NCI-H1930 (cell line): ENCODE measurements around the gene VWA5B1.

ENCODE experiments used
- DNase-seq, 2 experiments: peaks; one replicate each; lab custom pipeline; 2025; lab: John Stamatoyannopoulos, UW

The VWA5B1 gene

DNA sequence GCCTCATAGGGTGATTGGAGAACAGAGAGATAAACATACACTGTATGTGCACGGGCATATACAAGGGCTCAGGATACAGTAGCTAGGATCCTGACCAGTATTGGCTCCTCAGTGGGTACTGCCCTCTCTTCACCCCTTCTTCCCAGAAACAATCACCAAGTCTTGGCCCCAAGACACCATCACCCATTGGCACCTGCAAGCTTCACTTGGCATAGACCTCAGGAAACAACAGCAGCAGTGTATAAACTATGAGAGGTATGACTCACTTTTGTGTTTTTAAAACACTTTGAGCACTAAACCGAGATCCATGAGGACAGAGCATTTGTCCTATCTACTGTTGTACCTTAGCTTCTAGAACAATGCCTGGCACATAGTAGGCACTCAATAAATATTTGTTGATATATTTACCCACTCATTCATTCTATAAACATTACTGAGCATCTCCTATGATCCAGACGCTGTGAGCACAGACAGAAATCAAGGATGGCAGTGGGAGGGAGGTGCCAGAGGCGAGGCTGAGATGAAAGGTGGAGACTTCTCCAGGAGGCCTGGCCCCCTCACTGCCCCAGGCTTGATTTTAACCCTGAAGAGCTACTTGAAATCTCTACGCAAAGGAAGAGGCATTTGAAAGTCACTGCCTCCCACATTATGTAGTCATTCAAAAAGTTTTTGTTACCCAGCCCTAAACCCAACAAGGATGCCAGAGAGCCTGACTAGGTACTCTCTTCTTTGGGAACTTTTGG lies 100.1 kb downstream of the VWA5B1 start:
- no peak for DNase-seq

GRCh38 chr1:20395255-20395654 lies 104.6 kb downstream of the VWA5B1 start:
- no peak for DNase-seq

GRCh38 chr1:20398744-20399143 lies 108.1 kb downstream of the VWA5B1 start:
- DNase-seq = no peak

DNA sequence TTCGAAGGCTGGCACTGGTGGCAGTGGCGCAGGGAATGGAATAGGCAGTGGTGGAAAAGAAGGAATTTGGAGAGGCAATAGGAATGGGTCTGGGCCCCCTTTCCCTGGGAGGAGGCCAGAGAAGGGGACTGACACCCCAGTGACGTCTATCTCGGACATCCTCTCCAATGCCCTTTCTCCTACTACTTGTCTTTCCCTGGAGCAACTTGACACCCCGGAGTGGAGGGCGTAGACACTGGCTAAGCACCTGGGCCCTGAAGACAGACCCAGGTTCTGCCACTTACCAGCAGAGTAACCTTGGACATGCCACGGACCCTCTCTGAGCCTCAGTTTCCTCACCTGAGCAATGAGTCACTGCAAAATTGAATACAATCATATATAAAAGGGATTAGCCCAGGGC lies 108.5 kb downstream of the VWA5B1 start:
- DNase-seq = no peak

GRCh38 chr1:20399606-20400180 lies 109.0 kb downstream of the VWA5B1 start:
- no peak for DNase-seq

- DNase-seq = no peak
These were observed 109.9 kb downstream of the VWA5B1 start for GRCh38 chr1:20400341-20401177.

DNA sequence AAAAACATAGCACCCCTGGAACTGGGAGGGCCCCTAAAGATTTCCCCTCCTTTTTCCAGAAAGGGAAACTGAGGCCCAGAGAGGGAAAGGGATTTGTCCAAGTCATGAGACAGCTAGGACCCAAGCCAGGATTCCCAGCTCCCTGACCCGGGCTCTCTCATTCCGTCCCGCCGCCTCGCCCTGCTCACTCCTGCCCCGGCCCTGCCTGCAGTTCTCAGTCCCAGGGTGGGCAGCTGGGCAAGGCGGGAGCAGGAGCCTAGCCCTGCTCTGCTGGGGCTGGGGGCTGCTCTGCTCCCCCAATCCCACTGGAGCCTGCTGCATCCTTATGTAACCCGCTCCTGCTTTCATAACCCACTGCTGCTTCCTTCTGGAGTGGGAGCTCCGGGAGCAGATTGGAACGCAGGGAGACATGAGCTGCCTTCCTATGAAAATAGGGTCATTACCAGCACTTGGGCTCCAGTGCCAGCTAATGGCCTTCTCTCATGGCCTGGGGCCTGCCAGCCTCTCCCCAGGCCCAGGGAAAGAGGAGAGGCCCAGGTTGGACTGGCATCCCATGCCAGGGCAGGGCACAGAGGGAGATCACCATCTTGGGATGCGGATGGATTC lies 110.8 kb downstream of the VWA5B1 start:
- no peak for DNase-seq

DNA sequence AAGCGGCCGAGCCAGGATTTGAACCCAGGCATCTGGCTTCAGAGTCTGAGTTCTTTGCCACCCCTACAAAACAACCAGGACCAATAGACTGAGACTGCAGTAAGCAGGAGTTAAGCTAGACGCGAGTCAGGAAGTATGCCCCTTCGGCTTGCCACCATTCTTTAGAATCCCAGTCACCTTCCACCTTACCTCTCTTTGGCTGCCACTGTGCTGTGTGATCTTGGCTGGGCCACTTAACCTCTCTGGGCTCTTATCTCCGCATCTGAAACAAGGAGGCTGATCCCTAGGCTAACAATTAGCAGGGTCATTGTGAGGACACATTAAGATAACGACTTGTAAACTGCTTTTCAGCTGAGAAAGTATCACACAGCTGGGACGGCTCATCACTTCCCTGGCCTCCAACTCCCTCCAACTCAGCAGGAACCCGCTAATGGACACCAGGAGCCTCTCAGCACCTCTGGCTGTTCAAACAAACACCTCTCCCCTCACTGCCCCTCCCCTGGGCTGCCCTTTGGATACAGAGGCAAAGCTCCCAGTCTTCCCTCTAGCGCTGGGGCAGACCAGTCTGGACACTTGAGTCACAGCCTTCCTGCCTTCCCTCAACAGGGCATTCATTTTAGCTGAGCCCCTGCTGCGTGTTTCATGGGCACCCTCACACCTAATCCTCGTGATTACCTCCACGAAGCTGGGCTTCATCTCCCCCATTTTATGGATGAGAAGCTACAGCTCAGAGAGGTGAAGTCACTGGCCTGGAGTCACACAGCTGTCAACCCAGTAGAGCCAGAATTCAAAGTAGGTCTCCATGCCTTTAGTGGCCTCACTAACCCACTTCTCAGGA lies 112.1 kb downstream of the VWA5B1 start:
- DNase-seq = no peak

DNA sequence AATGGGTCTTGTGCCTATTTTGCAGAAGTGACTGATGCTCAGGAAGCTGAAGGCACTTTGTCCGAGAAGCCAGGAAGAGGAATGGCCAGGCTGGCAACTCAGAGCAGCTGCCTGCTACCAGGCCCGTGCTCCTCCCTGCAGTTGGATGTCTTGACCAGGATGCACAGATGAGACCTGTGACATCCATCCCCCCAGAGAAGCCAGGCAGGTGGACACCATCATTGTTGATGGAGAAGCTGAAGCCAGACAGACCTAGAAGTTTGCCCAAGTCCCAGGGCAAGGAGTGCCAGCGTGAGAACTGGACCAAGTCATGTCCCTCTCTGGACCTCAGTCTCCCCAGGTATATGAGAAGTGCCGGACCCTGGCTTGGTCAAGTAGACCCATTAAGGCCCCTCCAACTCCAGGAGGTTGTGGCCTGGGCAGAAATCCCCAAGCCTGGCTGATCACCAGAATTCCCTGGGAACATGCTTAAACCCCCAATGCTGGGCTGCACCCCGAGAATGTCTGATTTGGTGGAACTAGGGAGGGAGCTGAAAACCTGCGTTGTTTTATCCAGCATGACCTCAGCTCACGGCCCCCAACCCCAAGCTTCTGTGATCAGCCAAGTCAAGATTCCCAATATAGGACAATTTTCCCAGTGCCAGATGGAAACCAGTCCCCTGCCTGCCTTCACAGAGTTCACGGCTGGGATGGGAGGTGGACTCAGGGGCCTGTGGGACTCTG lies 112.9 kb downstream of the VWA5B1 start:
- no peak for DNase-seq

- DNase-seq = no peak
These were observed 113.8 kb downstream of the VWA5B1 start for GRCh38 chr1:20404466-20404865.
